ENCODE measurements around the gene CELF2.
A peak's percentile ranks its signal among the peaks of the same experiment; 100 is the strongest.

CELF2 gene

GRCh38 chr10:11373717-11374171 lies 356.1 kb downstream of the CELF2 start:
- DNase-seq, result no peak

GRCh38 chr10:11377267-11377666 lies 359.6 kb downstream of the CELF2 start:
- DNase-seq, result no peak

- DNase-seq, result no peak
Observed at GRCh38 chr10:11378835-11379234, 361.2 kb downstream of the CELF2 start.

DNA sequence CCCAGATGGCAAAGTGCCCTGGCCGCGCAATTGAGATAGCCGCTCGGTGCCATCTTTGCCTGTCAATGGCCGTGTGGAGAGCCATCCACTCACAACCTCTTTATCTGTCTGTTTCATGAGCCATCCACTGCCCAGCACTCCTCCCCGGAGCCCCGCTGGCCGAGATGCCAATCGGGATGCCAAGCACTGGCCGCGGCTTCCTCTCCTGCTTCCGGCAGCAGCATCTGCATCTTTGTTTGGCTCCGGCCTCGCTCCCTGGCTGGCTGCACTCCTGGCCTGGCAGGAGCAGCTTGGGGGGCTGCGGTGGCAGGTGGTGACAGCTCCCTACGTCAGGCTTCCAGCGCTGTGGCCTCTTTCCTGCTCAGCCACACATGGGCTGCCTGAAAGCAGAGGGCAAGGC lies 362.1 kb downstream of the CELF2 start:
- no peak for DNase-seq

DNA sequence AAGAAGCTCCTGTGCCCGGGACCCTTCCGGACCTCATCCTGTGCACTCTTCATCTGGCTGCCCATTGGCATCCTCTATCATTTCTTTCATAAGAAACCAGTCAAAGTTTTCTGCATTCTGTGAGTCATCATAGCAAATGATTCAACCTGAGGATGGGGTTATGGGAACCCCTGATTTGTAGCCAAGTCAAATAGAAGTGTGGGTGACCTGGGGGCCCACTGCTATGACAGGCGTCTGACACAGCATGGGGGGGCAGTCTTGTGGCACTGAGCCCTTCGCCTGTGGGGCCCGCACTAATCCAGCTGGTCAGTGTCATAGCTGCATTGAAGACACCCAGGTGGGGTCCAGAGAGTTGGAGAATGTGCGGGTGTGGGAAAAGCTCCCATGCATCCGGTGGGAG lies 363.4 kb downstream of the CELF2 start:
- peak; percentile 53 for DNase-seq

- DNase-seq, result no peak
Observed at GRCh38 chr10:11381511-11381910, 363.8 kb downstream of the CELF2 start.

- no peak for DNase-seq
Observed at GRCh38 chr10:11382187-11382586, 364.5 kb downstream of the CELF2 start.

DNA sequence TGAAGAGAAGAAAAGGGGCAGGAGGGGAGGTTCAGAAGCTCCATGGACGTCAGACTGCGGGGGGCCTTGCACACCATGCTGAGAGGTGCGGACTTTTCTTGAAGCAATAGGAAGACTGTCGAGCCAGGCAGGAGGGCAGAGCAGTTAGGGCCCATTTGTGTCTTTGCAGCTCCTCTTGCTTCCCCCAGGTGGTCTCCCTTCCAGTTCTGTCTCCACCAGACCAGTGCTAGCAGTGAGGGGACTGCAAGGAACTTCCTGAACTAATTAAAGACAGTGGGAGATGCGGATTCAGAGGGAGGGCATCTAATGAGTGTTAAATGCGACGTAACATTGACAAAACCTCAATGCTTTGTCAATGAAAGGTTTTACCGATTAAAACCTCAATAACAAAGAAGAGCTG lies 368.4 kb downstream of the CELF2 start:
- DNase-seq, result no peak

All from stimulated activated CD4-positive, alpha-beta T cell treated with anti-CD3 and anti-CD28 coated beads, Interleukin-15, amount 100 ng/mL, for 24 hours (primary cell).